Parathyroid adenoma (tissue), 2 donors: ENCODE measurements around the gene CAPN8.

ENCODE experiments used
- H2AFZ ChIP-seq: fragments of 300-600 bp; sonication (generic); one replicate; pipeline ENCODE4 v1.7.0; 2017; ENCODE audit warnings: antibody characterized with exemption, mild to moderate bottlenecking
- H3K27ac ChIP-seq: fragments of 300-600 bp; sonication (generic); one replicate; pipeline ENCODE4 v1.7.0; 2017
- H3K27me3 ChIP-seq: fragments of 300-600 bp; sonication (generic); one replicate; pipeline ENCODE4 v1.7.0; 2017; ENCODE audit warnings: low read length; ENCODE audit not compliant: control insufficient read depth, insufficient read depth
- H3K36me3 ChIP-seq: fragments of 300-600 bp; sonication (generic); one replicate; pipeline ENCODE4 v1.7.0; 2017; ENCODE audit warnings: low read length; ENCODE audit not compliant: control insufficient read depth, insufficient read depth
- H3K4me1 ChIP-seq: fragments of 300-600 bp; sonication (generic); one replicate; pipeline ENCODE4 v1.7.0; 2017; ENCODE audit warnings: control low read depth
- H3K4me2 ChIP-seq: fragments of 300-600 bp; sonication (generic); one replicate; pipeline ENCODE4 v1.7.0; 2017; ENCODE audit warnings: low read length
- H3K4me3 ChIP-seq: fragments of 300-600 bp; sonication (generic); one replicate; pipeline ENCODE4 v1.7.0; 2017; ENCODE audit warnings: low read depth, low read length
- H3K79me2 ChIP-seq: fragments of 300-600 bp; sonication (generic); one replicate; pipeline ENCODE4 v1.7.0; 2017; ENCODE audit warnings: control low read depth
- H3K9ac ChIP-seq: fragments of 300-600 bp; sonication (generic); one replicate; pipeline ENCODE4 v1.7.0; 2017; ENCODE audit warnings: mild to moderate bottlenecking
- H3K9me3 ChIP-seq: fragments of 300-600 bp; sonication (generic); one replicate; pipeline ENCODE4 v1.7.0; 2017; ENCODE audit warnings: low read length; ENCODE audit not compliant: control insufficient read depth
- TF ChIP-seq, protein P1 (sequence below): fragments of 300-600 bp; sonication (generic); IDR thresholded peaks from one replicate; pipeline ENCODE4 v1.7.0; 2017; ENCODE audit warnings: antibody characterized with exemption, mild to moderate bottlenecking
- donor health status: primary hyperparathyroidism.

CAPN8 gene

DNA sequence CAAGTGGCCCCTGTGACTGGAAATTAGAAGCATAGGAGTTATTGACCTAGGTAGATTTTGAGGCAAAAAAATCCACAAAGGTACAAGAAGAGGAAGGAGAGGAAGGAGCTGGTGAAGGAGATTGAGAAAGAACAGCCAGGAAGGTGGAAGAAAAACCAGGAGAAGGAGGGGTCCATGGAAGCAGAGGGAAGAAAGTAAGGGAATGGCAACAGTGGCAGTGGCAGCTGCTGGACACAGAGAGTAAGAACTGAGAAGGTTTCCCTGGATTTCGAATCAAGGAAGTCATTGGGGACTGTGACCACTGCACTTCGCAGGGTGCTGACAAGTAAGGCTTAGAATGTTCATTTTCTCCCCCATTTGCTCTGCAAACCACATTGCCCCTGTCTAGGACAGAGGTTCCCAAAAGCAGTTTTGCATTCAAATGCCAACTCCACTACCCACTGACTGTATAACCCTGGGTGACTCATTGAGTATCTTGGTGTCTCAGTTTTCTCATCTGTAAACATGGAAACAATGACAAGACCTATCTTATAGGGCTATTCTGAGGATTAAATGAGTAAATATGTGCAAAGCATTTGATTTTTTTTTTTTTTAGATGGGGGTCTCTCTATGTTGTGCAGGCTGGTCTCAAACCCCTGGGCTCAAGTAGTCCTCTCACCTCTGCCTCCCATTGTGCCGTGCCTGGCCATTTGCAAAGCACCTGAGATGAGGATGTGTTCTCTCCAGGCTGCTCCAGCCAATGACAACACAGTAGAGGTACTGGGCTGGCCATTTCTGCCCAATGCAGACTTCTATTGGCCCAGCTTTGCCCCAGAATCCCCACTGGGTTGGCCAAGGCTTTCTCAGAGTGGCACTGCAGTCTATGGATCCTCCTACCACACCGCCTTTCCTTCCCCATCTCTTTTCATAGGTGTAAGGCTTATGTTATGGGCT lies 37.5 kb upstream of the CAPN8 start:
- H3K36me3 ChIP-seq = no peaks in the 10 kb centered on the region
- H3K79me2 ChIP-seq = no peaks in the 10 kb centered on the region
- no peaks in the 10 kb centered on the region for H3K27me3 ChIP-seq
- no peak overlapping the region for H3K4me2 ChIP-seq
- TF ChIP-seq, protein P1, sequence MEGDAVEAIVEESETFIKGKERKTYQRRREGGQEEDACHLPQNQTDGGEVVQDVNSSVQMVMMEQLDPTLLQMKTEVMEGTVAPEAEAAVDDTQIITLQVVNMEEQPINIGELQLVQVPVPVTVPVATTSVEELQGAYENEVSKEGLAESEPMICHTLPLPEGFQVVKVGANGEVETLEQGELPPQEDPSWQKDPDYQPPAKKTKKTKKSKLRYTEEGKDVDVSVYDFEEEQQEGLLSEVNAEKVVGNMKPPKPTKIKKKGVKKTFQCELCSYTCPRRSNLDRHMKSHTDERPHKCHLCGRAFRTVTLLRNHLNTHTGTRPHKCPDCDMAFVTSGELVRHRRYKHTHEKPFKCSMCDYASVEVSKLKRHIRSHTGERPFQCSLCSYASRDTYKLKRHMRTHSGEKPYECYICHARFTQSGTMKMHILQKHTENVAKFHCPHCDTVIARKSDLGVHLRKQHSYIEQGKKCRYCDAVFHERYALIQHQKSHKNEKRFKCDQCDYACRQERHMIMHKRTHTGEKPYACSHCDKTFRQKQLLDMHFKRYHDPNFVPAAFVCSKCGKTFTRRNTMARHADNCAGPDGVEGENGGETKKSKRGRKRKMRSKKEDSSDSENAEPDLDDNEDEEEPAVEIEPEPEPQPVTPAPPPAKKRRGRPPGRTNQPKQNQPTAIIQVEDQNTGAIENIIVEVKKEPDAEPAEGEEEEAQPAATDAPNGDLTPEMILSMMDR = no peak
- H3K4me3 ChIP-seq = no peak overlapping the region
- H3K27ac ChIP-seq = no peak overlapping the region
- no peaks in the 10 kb centered on the region for H3K9me3 ChIP-seq
- no peak overlapping the region for H2AFZ ChIP-seq
- H3K9ac ChIP-seq = no peak overlapping the region
- peaks cover 51% of the 10 kb centered on the region for H3K4me1 ChIP-seq

DNA sequence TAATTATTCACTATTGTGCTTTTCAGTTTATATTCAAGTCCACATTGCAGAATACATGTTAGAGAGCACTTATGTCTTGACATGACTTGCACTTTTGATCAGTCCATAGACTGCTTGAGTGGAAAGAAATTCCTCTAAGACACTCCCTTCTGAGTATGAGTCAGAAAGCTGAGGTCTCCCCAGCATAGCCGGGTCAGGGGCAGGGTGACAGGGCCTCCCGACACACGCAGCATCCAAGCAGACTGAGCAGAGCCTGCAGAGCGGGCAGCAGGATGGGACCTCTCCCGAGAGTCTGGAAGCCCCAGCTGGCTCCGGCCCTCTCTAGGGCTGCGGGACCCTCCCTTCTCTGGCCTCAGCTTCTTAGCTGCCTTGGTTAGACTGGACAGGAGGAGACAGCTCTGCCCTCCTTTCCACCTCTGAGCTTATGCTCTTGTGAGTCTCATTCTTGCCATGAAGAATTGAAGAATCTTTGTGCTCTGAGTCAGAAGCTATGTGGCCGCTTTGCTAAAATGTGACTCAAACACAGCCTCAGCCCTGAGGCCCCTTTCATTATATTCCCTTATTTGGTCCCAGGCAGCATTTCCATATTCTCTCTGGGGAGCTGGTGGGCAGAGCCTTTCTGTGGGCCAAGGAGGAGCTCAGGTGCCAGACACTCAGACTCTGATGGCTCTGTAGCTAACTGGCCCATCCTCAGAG lies 35.6 kb upstream of the CAPN8 start:
- H3K9ac ChIP-seq = no peak overlapping the region
- H3K79me2 ChIP-seq = no peaks in the 10 kb centered on the region
- no peaks in the 10 kb centered on the region for H3K27me3 ChIP-seq
- no peak overlapping the region for H3K4me3 ChIP-seq
- peaks cover 44% of the 10 kb centered on the region for H3K4me1 ChIP-seq
- H3K36me3 ChIP-seq = no peaks in the 10 kb centered on the region
- H3K9me3 ChIP-seq = no peaks in the 10 kb centered on the region
- TF ChIP-seq, protein P1 = no peak
- peak overlapping the region; percentile 80 for H3K27ac ChIP-seq
- peak overlapping the region; percentile 68 for H2AFZ ChIP-seq
- H3K4me2 ChIP-seq = peak overlapping the region; percentile 57

DNA sequence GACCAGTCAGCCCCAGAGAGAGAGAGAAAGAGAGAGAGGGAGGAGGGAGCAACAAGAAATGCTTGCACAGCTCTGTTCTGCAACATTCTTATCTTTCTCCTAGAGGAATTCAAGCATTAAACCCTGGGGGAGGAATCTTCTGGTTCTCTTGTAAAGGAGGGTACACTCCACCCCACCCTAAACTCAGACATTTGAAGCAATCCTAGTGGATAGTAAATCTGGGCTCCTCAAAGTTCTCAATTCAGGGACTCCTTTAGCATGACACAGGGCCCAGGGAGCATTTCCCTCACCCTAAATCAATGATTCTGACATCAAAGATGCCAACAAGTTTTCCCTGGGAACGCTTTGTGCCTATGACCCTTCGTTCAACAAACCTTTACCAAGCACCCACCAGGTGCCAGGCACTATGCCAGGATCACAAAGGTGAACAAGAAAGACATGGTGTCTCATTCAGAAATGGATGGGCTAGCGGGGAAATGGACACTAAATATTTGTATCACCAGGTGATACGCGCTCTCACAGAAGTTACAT lies 35.0 kb upstream of the CAPN8 start:
- Histone ChIP-seq H3K4me3 (no peak overlapping the region), H3K36me3 (no peaks in the 10 kb centered on the region), H3K27ac (peak overlapping the region; percentile 80), H2AFZ (peak overlapping the region; percentile 68), H3K9ac (no peak overlapping the region), H3K4me1 (peaks cover 42% of the 10 kb centered on the region), H3K9me3 (no peaks in the 10 kb centered on the region), H3K79me2 (no peaks in the 10 kb centered on the region), H3K4me2 (peak overlapping the region; percentile 57), H3K27me3 (no peaks in the 10 kb centered on the region)
- TF ChIP-seq, protein P1 = no peak

DNA sequence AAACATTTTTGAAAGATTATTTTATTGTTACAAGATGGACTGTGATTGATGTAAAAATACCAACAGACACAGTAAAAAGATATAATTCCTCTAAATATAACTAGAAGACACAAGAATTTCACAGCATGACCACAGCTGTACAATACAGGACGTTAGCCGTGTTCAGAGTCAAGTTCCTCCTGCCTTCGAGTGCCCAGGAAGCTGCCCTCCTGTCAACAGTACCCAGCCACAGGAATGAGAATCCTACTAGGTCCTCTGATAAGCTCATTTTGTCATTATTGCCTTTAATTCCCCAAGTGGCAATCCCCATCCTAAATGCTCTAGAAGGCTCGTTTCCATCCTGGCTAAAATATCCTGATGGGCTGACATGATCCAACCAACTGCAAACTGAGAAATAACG lies 30.4 kb upstream of the CAPN8 start:
- Histone ChIP-seq H3K79me2 (no peaks in the 10 kb centered on the region), H3K27ac (no peak overlapping the region), H3K9ac (no peak overlapping the region), H3K27me3 (no peaks in the 10 kb centered on the region), H3K36me3 (no peaks in the 10 kb centered on the region), H3K9me3 (no peaks in the 10 kb centered on the region), H3K4me1 (peaks cover 20% of the 10 kb centered on the region), H3K4me3 (no peak overlapping the region), H2AFZ (no peak overlapping the region), H3K4me2 (no peak overlapping the region)
- TF ChIP-seq, protein P1 = no peak
